ENCODE results near the gene SLC37A2.
"Not testable (repeated sequence)": the region's sequence is repeated elsewhere in the genome, so short reads cannot be mapped to it uniquely, and the experiment has no call there.

Gene SLC37A2

GRCh38 chr11:125062931-125063428 lies at the start of gene SLC37A2:
Gene SLC37A2 (plus strand): TSS chr11:125063305. CDS start chr11:125063368, 63 bp downstream.
- DNase-seq, result no peak

- DNase-seq, result no peak
Observed at GRCh38 chr11:125016413-125016812, 46.7 kb upstream of the SLC37A2 start.

- DNase-seq, result no peak
Observed at GRCh38 chr11:125020342-125020741, 42.8 kb upstream of the SLC37A2 start.

- DNase-seq, result no peak
Observed at GRCh38 chr11:125022551-125022950, 40.6 kb upstream of the SLC37A2 start.

- DNase-seq, result no peak
Observed at GRCh38 chr11:125025968-125026367, 37.1 kb upstream of the SLC37A2 start.

GRCh38 chr11:125029431-125029830 lies 33.7 kb upstream of the SLC37A2 start:
- not testable (repeated sequence) for DNase-seq

- no peak for DNase-seq
Observed at GRCh38 chr11:125036933-125037332, 26.2 kb upstream of the SLC37A2 start.

GRCh38 chr11:125049164-125049792 lies 13.8 kb upstream of the SLC37A2 start:
- no peak for DNase-seq

GRCh38 chr11:125052047-125052446 lies 11.1 kb upstream of the SLC37A2 start:
- no peak for DNase-seq

GRCh38 chr11:125053167-125053566 lies 9.9 kb upstream of the SLC37A2 start:
- DNase-seq, result no peak

GRCh38 chr11:125055107-125055715 lies 7.9 kb upstream of the SLC37A2 start:
- DNase-seq, result no peak

- DNase-seq, result not testable (repeated sequence)
Observed at GRCh38 chr11:125056111-125056510, 7.0 kb upstream of the SLC37A2 start.

- no peak for DNase-seq
Observed at GRCh38 chr11:125056931-125057692, 6.0 kb upstream of the SLC37A2 start.

GRCh38 chr11:125057693-125058016 lies 5.5 kb upstream of the SLC37A2 start:
- no peak for DNase-seq

- no peak for DNase-seq
Observed at GRCh38 chr11:125061281-125061680, 1.8 kb upstream of the SLC37A2 start.

GRCh38 chr11:125062218-125062930 lies 731 bp upstream of the SLC37A2 start:
- no peak for DNase-seq

- no peak for DNase-seq
Observed at GRCh38 chr11:125063429-125064043, 431 bp downstream of the SLC37A2 start.

GRCh38 chr11:125064070-125064469 lies 965 bp downstream of the SLC37A2 start:
- DNase-seq, result no peak

GRCh38 chr11:125068368-125068767 lies 5.3 kb downstream of the SLC37A2 start:
- DNase-seq, result no peak

- no peak for DNase-seq
Observed at GRCh38 chr11:125069008-125069407, 5.9 kb downstream of the SLC37A2 start.

GRCh38 chr11:125069796-125070195 lies 6.7 kb downstream of the SLC37A2 start:
- no peak for DNase-seq

- DNase-seq, result no peak
Observed at GRCh38 chr11:125070699-125071254, 7.7 kb downstream of the SLC37A2 start.

GRCh38 chr11:125071435-125071834 lies 8.3 kb downstream of the SLC37A2 start:
- DNase-seq, result no peak

Measured in NCI-H1694 (cell line).